ENCODE measurements around the gene MACF1. TPM values are rescaled to one million over a fixed set of nuclear protein-coding genes. Genes with fewer than 3 reads are reported as not detected.

MACF1 gene
- total RNA-seq, 1 donor from 2014 or later, result 301 TPM

GRCh38 chr1:39238476-39238875 is 34.0 kb downstream of the MACF1 start:
- H3K9me3 Mint-ChIP-seq, result no peaks in the 10 kb centered on the region
- H3K27ac Mint-ChIP-seq, result peak overlapping the region; percentile 44
- TF ChIP-seq CTCF (IDR thresholded peaks at IDR 0.05; ENCODE audit: unreplicated experiment), result no peak
- H3K4me1 Mint-ChIP-seq, result peaks cover 10% of the 10 kb centered on the region
- H3K4me3 Mint-ChIP-seq, result no peak overlapping the region
- H3K27me3 Mint-ChIP-seq (ENCODE audit: low read depth), result no peaks in the 10 kb centered on the region
- no peak for DNase-seq (ENCODE audit: low spot score in 2 of 2, unreplicated experiment in 2 of 2)
- H3K36me3 Mint-ChIP-seq, result peaks cover 14% of the 10 kb centered on the region

GRCh38 chr1:39239968-39240367 is 35.5 kb downstream of the MACF1 start:
- Mint-ChIP-seq H3K36me3 (peaks cover 12% of the 10 kb centered on the region), H3K27me3 (ENCODE audit: low read depth) (no peaks in the 10 kb centered on the region), H3K9me3 (no peaks in the 10 kb centered on the region), H3K4me1 (peaks cover 10% of the 10 kb centered on the region), H3K27ac (no peak overlapping the region), H3K4me3 (no peak overlapping the region)
- TF ChIP-seq CTCF (IDR thresholded peaks at IDR 0.05; ENCODE audit: unreplicated experiment), result no peak
- DNase-seq (ENCODE audit: low spot score in 2 of 2, unreplicated experiment in 2 of 2), result no peak

GRCh38 chr1:39243302-39243701 is 38.8 kb downstream of the MACF1 start:
- no peaks in the 10 kb centered on the region for H3K9me3 Mint-ChIP-seq
- no peak for DNase-seq (ENCODE audit: low spot score in 2 of 2, unreplicated experiment in 2 of 2)
- TF ChIP-seq CTCF (IDR thresholded peaks at IDR 0.05; ENCODE audit: unreplicated experiment), result no peak
- no peak overlapping the region for H3K27ac Mint-ChIP-seq
- no peak overlapping the region for H3K4me3 Mint-ChIP-seq
- H3K36me3 Mint-ChIP-seq, result peaks cover 4% of the 10 kb centered on the region
- no peaks in the 10 kb centered on the region for H3K27me3 Mint-ChIP-seq (ENCODE audit: low read depth)
- peaks cover 5% of the 10 kb centered on the region for H3K4me1 Mint-ChIP-seq

GRCh38 chr1:39250460-39251240 is 46.2 kb downstream of the MACF1 start:
- no peak for TF ChIP-seq CTCF (IDR thresholded peaks at IDR 0.05; ENCODE audit: unreplicated experiment)
- no peaks in the 10 kb centered on the region for H3K27me3 Mint-ChIP-seq (ENCODE audit: low read depth)
- no peaks in the 10 kb centered on the region for H3K9me3 Mint-ChIP-seq
- no peak for DNase-seq (ENCODE audit: low spot score in 2 of 2, unreplicated experiment in 2 of 2)
- peaks cover 4% of the 10 kb centered on the region for H3K4me1 Mint-ChIP-seq
- H3K4me3 Mint-ChIP-seq, result no peak overlapping the region
- no peak overlapping the region for H3K27ac Mint-ChIP-seq
- H3K36me3 Mint-ChIP-seq, result peaks cover 4% of the 10 kb centered on the region

GRCh38 chr1:39255222-39255621 is 50.7 kb downstream of the MACF1 start:
- DNase-seq (ENCODE audit: low spot score in 2 of 2, unreplicated experiment in 2 of 2), result no peak
- H3K4me1 Mint-ChIP-seq, result peaks cover 6% of the 10 kb centered on the region
- no peaks in the 10 kb centered on the region for H3K36me3 Mint-ChIP-seq
- H3K27me3 Mint-ChIP-seq (ENCODE audit: low read depth), result no peaks in the 10 kb centered on the region
- TF ChIP-seq CTCF (IDR thresholded peaks at IDR 0.05; ENCODE audit: unreplicated experiment), result no peak
- no peak overlapping the region for H3K4me3 Mint-ChIP-seq
- H3K9me3 Mint-ChIP-seq, result no peaks in the 10 kb centered on the region
- no peak overlapping the region for H3K27ac Mint-ChIP-seq
